Measurements from ENCODE around the gene PKMYT1.

The PKMYT1 gene

GRCh38 chr16:2980227-2981176, at the start of gene PKMYT1:
Gene PKMYT1 (minus strand): TSS chr16:2980446. CDS start chr16:2979657, 789 bp downstream.
- DNase-seq (ENCODE audit: low spot score) = peak; percentile 74

- DNase-seq (ENCODE audit: low spot score) = no peak
Observed at GRCh38 chr16:3029491-3030221, 49.4 kb upstream of the PKMYT1 start.

GRCh38 chr16:3028716-3029319, 48.6 kb upstream of the PKMYT1 start:
- no peak for DNase-seq (ENCODE audit: low spot score)

GRCh38 chr16:3027983-3028715, 47.9 kb upstream of the PKMYT1 start:
- peak; percentile 43 for DNase-seq (ENCODE audit: low spot score)

- no peak for DNase-seq (ENCODE audit: low spot score)
Observed at GRCh38 chr16:3027489-3027795, 47.2 kb upstream of the PKMYT1 start.

- DNase-seq (ENCODE audit: low spot score) = no peak
Observed at GRCh38 chr16:3026609-3027488, 46.6 kb upstream of the PKMYT1 start.

- DNase-seq (ENCODE audit: low spot score) = no peak
Observed at GRCh38 chr16:3026003-3026378, 45.7 kb upstream of the PKMYT1 start.

- no peak for DNase-seq (ENCODE audit: low spot score)
Observed at GRCh38 chr16:3025032-3026002, 45.1 kb upstream of the PKMYT1 start.

- DNase-seq (ENCODE audit: low spot score) = peak; percentile 96
Observed at GRCh38 chr16:3023669-3024478, 43.6 kb upstream of the PKMYT1 start, which contains the start of the genes HCFC1R1 and THOC6. Gene HCFC1R1 (minus strand): TSS chr16:3023942. CDS start chr16:3023941, 1 bp downstream. Gene THOC6 (plus strand): TSS chr16:3024035. CDS start chr16:3024327, 292 bp downstream.

GRCh38 chr16:3023415-3023668, 43.1 kb upstream of the PKMYT1 start:
- DNase-seq (ENCODE audit: low spot score) = peak; percentile 40

GRCh38 chr16:3022684-3023414, 42.6 kb upstream of the PKMYT1 start:
- no peak for DNase-seq (ENCODE audit: low spot score)

GRCh38 chr16:3022208-3022683, 42.0 kb upstream of the PKMYT1 start:
- peak; percentile 64 for DNase-seq (ENCODE audit: low spot score)

- DNase-seq (ENCODE audit: low spot score) = peak; percentile 31
Observed at GRCh38 chr16:3021449-3022207, 41.4 kb upstream of the PKMYT1 start.

GRCh38 chr16:3020604-3021448, 40.6 kb upstream of the PKMYT1 start:
- no peak for DNase-seq (ENCODE audit: low spot score)

GRCh38 chr16:3020247-3020603, 40.0 kb upstream of the PKMYT1 start, which contains the start of gene TNFRSF12A:
Gene TNFRSF12A (plus strand): TSS chr16:3020368. CDS start chr16:3020398, 30 bp downstream.
- DNase-seq (ENCODE audit: low spot score) = peak; percentile 61

- no peak for DNase-seq (ENCODE audit: low spot score)
Observed at GRCh38 chr16:3019594-3020246, 39.5 kb upstream of the PKMYT1 start.
